Kidney glomerular epithelial cell (primary cell): ENCODE results near the gene VASP.
A peak's percentile ranks its signal among the peaks of the same experiment; 100 is the strongest.

Experiments
- DNase-seq: peaks from one replicate; lab custom pipeline; 2025; lab: John Stamatoyannopoulos, UW

Gene VASP

GRCh38 chr19:45556835-45557234 is 49.6 kb downstream of the VASP start:
- DNase-seq = no peak

DNA sequence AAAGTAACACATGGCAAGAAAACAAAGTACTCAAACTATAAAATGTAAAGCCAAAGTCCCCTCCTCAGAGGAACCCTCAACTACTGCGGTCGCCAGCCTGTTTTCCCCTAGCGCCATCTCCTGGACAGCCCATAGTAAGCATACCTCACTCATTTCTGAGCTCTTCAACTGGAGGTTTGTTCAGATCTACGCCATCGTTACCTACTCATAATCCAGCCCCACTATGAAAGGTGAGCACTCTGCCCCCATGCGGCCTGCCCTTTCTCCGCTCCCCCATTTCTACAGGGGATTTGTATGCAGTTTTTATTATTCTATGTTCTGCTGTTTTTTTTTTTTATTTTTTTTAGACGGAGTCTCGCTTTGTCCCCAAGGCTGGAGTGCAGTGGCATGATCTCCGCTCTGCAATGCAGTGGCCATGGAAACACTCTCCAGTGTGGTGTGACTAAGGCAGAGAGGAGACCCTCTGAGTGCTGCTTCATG is 51.2 kb downstream of the VASP start:
- no peak for DNase-seq

DNA sequence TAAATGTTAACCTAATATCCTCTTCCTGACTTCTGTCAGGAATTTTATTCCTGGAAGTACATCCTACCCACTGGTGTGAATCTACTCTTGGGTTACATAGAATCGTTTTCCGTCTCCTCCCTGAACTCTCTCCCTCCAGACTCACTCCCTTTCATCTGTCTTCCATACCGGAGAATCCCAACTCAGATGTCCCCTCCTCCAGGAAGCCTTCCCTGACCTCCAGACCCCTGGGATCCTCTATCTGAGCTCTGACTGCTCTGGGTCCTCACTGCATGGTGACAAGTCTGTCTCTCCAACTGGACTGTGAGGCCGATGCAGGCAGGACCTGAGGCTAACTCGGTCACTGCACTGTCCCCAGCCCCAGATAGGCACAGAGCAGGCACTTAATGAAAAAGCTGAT is 52.8 kb downstream of the VASP start:
- no peak for DNase-seq

GRCh38 chr19:45560686-45561085 is 53.4 kb downstream of the VASP start:
- DNase-seq = no peak

DNA sequence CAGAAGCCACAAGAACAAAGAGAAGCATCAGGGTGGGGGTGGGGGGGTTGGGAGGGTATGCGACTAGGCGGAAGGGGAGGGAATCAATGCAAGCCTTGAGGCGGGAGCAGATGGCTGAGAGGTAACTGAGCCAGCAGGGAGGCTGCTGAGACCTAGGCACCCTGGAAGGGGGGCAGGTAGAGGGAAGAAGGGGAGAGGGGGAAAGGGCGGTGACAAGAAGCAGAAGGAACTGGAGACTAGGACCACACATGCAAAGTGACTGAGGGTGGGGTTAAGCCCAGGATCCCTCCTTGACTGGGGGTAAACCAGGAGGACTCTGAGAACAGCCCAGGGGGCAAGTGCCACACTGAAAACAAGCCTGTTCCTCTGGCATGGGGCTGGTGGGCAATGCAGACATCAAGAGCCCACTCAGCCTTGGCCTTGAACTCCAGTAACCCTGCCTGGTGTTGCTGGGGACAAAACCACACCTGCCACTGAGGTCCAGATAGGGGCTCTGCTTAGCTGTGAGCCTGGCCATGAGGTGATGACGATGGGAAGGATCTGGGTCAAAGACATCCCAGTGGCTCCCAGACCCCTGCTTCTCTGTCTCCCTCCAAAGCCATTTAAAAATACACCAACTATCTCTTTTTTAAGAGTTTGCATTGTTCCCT is 57.0 kb downstream of the VASP start:
- DNase-seq = no peak

DNA sequence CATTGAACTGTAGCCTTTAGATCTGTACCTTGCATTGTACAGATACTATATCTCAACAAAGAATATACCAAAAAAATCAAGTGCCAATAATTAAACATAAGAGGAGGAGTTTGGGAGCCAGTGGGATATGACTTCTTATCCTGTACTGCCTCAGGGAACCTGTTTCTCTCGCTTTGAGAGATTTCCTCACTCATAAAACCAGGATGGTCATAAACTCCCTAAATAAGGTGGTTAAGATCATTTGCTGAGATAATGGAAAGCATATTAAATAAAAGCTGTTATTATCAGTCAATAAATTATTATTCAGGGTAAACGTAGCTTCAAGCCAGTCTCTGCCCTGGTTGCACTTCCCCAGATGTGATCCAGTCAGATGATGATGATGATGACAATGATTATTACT is 60.3 kb downstream of the VASP start:
- DNase-seq = no peak

DNA sequence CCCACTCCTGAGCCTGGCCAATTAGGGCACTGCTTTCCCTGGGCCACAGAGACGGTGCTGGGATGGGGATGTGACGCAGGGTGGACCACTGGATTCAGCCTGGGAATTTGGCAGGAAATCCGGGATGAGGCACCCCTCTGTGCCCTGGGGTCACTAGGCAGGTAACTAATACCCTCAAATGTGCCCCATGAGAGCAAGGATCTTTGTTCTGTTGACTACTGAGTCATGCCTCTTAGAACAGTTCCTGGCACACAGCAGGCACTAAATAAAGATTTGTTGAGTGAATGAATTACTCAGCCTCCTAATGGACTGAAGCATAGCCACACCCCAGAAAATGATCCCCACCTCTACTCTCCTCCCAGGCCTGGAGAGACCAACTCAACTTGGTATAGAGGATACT is 61.5 kb downstream of the VASP start:
- peak; percentile 22 for DNase-seq

- DNase-seq = no peak
These were observed 62.5 kb downstream of the VASP start for GRCh38 chr19:45569619-45570421.

DNA sequence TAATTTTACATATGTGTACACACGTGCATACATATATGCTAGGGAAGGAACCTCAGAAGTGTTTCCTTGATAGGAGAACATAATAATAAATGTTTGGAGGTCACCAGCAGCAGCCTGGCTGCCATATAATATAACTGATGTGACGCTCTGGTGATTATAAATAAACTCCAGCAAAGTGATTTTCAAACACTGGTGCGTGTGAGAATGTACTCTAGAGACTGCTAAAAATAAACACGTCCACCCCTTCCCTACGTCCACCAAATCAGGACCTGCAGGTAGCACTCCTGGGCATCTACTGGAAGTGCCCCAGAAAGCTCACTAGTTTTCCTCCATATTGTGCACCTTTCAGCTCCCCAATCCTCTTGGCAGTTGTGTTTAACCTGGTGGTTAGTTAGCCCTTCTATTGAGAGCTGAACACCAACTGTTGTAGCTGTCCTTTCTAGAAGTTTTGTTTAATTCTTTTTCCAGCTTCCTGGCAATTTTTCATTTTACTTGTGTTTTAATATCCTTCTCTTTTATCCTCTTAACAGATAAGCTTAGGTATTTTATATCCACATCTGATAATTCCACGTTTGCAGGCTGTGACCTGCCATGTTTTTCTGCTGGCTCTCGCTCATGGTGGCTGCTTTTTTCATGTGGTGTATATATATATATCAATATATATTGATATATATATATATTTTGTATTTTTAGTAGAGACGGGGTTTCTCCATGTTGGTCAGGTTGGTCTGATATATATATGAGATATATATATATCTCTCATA is 64.4 kb downstream of the VASP start:
- no peak for DNase-seq

DNA sequence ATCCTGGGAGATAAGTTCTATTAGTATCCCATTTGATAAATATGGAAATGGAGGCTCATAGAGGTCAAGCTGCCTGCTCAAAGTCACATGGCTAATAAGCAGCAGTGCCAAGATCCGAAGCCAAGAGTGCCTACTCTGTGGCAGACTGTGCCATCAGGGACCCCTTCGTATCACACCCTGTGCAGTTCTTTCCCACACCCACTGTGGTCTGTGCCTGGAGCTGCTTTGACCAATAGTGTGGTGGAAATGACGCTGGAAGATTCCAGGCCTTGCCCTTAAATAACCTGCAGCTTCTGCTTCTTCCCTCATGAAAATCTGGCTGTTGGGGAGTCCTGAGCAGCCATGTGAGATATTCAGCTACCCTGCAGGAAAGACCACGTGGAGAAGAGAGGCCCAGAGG is 67.2 kb downstream of the VASP start:
- DNase-seq = no peak

- DNase-seq = no peak
These were observed 67.9 kb downstream of the VASP start for GRCh38 chr19:45575216-45575615.
